DND-41 (cell line): Measurements from ENCODE around the gene ANXA2.

Source experiments
- ATAC-seq: fragments of 200-7000 bp; cut with Tn5 transposase; 3 replicates; pipeline ENCODE4 v1.9.1; 2021; ENCODE audit warnings: low read depth; ENCODE audit not compliant: insufficient read depth
- DNase-seq: peaks from one replicate; pipeline ENCODE4 v3.0.0-alpha.2; 2020
- H2AFZ ChIP-seq: 2 replicates; pipeline ENCODE4 v1.6.0; 2012; ENCODE audit warnings: low read depth, low read length
- H3K27ac ChIP-seq: 2 replicates; pipeline ENCODE4 v1.5.1; 2012; ENCODE audit warnings: low read length, inconsistent platforms
- H3K27me3 ChIP-seq: fragments of 200-600 bp; sonication (generic); 2 replicates; pipeline ENCODE4 v1.6.0; 2012; ENCODE audit warnings: low read length, mild to moderate bottlenecking, inconsistent platforms; ENCODE audit not compliant: insufficient read depth, poor library complexity
- H3K36me3 ChIP-seq: 2 replicates; pipeline ENCODE4 v1.5.1; 2012; ENCODE audit warnings: low read length, inconsistent platforms; ENCODE audit not compliant: insufficient read depth
- H3K4me1 ChIP-seq: 2 replicates; pipeline ENCODE4 v1.5.1; 2012; ENCODE audit warnings: mild to moderate bottlenecking, low read length; ENCODE audit not compliant: insufficient read depth
- H3K4me2 ChIP-seq: 2 replicates; pipeline ENCODE4 v1.6.0; 2012; ENCODE audit warnings: mild to moderate bottlenecking, moderate library complexity, low read length, inconsistent platforms; ENCODE audit not compliant: insufficient read depth
- H3K4me3 ChIP-seq, 2 experiments: fragments of 200-600 bp in 1 of 2; shearing (Covaris generic) in 1 of 2; 2 replicates each; pipeline ENCODE4 v1.5.1; 2012 to 2016; ENCODE audit warnings: inconsistent platforms in 2 of 2, low read length in 2 of 2, mild to moderate bottlenecking in 2 of 2, low read depth in 1 of 2, moderate library complexity in 1 of 2
- H3K79me2 ChIP-seq: 2 replicates; pipeline ENCODE4 v1.6.0; 2012; ENCODE audit warnings: low read length, inconsistent platforms; ENCODE audit not compliant: insufficient read depth
- H3K9ac ChIP-seq: 2 replicates; pipeline ENCODE4 v1.6.0; 2012; ENCODE audit warnings: low read depth, mild to moderate bottlenecking, inconsistent platforms, low read length, moderate library complexity
- H3K9me3 ChIP-seq: 2 replicates; pipeline ENCODE4 v1.5.1; 2012; ENCODE audit warnings: low read length, moderate library complexity, mild to moderate bottlenecking, inconsistent platforms; ENCODE audit not compliant: insufficient read depth, severe bottlenecking
- H4K20me1 ChIP-seq: 2 replicates; pipeline ENCODE4 v1.6.0; 2012; ENCODE audit warnings: low read length; ENCODE audit not compliant: insufficient read depth
- CTCF ChIP-seq: IDR thresholded peaks from 2 replicates; pipeline ENCODE4 v1.5.1; 2012; ENCODE audit warnings: borderline replicate concordance, low read length, moderate library complexity, mild to moderate bottlenecking; ENCODE audit not compliant: poor library complexity, severe bottlenecking; ENCODE audit errors: extremely low read depth
- EZH2 ChIP-seq: IDR thresholded peaks from 3 replicates; pipeline ENCODE4 v1.6.1; 2012; ENCODE audit warnings: borderline replicate concordance, low read depth, mild to moderate bottlenecking, moderate library complexity, low read length, inconsistent platforms; ENCODE audit not compliant: severe bottlenecking

Gene ANXA2

GRCh38 chr15:60395276-60396011, 2.3 kb downstream of the ANXA2 start:
- no peaks in the 10 kb centered on the region for H3K79me2 ChIP-seq
- peaks cover 17% of the 10 kb centered on the region for H3K4me1 ChIP-seq
- no peak overlapping the region for H2AFZ ChIP-seq
- H3K27ac ChIP-seq: no peak overlapping the region
- ATAC-seq (no peak), DNase-seq (no peak)
- TF ChIP-seq EZH2 (no peak), CTCF (no peak)
- H3K36me3 ChIP-seq: no peaks in the 10 kb centered on the region
- peaks cover 27% of the 10 kb centered on the region for H3K27me3 ChIP-seq
- H4K20me1 ChIP-seq: no peaks in the 10 kb centered on the region
- H3K4me2 ChIP-seq: no peak overlapping the region
- no peaks in the 10 kb centered on the region for H3K9me3 ChIP-seq
- no peak overlapping the region for H3K9ac ChIP-seq
- no peak overlapping the region for H3K4me3 ChIP-seq

GRCh38 chr15:60394689-60395097, 3.1 kb downstream of the ANXA2 start:
- Histone ChIP-seq H3K27ac (no peak overlapping the region), H3K4me3 (no peak overlapping the region), H3K4me2 (no peak overlapping the region), H3K36me3 (no peaks in the 10 kb centered on the region), H3K79me2 (no peaks in the 10 kb centered on the region), H3K9me3 (no peaks in the 10 kb centered on the region), H4K20me1 (no peaks in the 10 kb centered on the region), H3K4me1 (peaks cover 19% of the 10 kb centered on the region), H2AFZ (no peak overlapping the region), H3K27me3 (peaks cover 27% of the 10 kb centered on the region), H3K9ac (no peak overlapping the region)
- ATAC-seq (no peak), DNase-seq (no peak)
- TF ChIP-seq EZH2 (no peak), CTCF (no peak)

GRCh38 chr15:60392986-60393790, 4.6 kb downstream of the ANXA2 start:
- DNase-seq (no peak), ATAC-seq (no peak)
- no peaks in the 10 kb centered on the region for H3K36me3 ChIP-seq
- no peak overlapping the region for H3K4me2 ChIP-seq
- TF ChIP-seq CTCF (no peak), EZH2 (no peak)
- no peak overlapping the region for H3K4me3 ChIP-seq
- no peak overlapping the region for H2AFZ ChIP-seq
- H4K20me1 ChIP-seq: no peaks in the 10 kb centered on the region
- no peak overlapping the region for H3K27ac ChIP-seq
- H3K9ac ChIP-seq: no peak overlapping the region
- peaks cover 23% of the 10 kb centered on the region for H3K27me3 ChIP-seq
- H3K79me2 ChIP-seq: no peaks in the 10 kb centered on the region
- H3K4me1 ChIP-seq: peaks cover 29% of the 10 kb centered on the region
- no peaks in the 10 kb centered on the region for H3K9me3 ChIP-seq
